Measurements from ENCODE around the gene MSRB1. TPM values are rescaled to one million over a fixed set of nuclear protein-coding genes. Genes with fewer than 3 reads are reported as not detected.

Gene MSRB1
- 32.5 to 43.0 TPM (median 42.2 TPM) in 5 replicates for total RNA-seq (2022; extraction: Qiagen RNA extraction)

GRCh38 chr16:1942810-1943726, at the start of gene MSRB1:
TSS of gene MSRB1 (minus strand) at chr16:1943199. CDS start at chr16:1943156, 43 bp downstream.

DNA sequence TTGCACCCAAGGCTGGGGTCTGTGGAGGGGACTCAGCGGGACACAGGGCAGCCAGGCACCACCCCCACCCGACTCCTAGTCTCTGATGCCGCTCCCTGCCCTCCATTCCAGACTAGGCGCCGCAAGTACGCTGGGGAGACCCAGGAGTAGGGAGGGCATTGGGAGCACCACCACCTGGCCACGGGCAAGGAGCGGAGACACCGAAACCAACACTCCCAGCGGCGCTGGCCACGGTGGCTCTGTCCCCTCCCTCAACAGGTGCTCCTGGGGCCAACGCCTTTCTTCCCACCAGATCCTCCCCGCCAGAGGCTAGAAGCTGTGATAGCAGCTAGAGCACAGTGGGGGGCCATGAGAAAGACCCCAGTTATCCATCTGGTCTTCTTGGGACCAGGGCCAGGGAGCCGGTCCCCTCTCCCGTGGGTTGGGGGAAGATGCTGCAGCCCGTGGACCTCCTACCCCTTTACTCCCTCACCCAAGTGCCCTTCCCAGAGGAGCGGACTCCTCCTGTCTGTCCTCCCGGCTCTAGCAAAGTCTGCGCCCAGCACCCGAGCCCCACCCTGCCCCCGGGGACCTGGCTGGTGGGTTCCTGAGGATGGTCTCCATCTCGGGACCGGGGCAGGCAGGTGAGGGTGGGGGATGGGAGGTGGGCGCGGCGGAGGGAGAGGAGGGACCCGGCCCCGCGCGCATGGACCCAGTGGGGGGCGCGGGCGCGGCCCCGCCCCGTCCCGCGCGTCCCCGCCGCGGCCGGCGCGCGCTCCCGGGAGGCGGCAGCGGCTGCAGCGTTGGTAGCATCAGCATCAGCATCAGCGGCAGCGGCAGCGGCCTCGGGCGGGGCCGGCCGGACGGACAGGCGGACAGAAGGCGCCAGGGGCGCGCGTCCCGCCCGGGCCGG, 46.5 kb upstream of the MSRB1 start, which contains the start of gene SYNGR3:
SYNGR3 (plus strand) TSS at position 762 of the 892 bp plus-strand sequence. CDS start 133 bp downstream, outside the sequence.

DNA sequence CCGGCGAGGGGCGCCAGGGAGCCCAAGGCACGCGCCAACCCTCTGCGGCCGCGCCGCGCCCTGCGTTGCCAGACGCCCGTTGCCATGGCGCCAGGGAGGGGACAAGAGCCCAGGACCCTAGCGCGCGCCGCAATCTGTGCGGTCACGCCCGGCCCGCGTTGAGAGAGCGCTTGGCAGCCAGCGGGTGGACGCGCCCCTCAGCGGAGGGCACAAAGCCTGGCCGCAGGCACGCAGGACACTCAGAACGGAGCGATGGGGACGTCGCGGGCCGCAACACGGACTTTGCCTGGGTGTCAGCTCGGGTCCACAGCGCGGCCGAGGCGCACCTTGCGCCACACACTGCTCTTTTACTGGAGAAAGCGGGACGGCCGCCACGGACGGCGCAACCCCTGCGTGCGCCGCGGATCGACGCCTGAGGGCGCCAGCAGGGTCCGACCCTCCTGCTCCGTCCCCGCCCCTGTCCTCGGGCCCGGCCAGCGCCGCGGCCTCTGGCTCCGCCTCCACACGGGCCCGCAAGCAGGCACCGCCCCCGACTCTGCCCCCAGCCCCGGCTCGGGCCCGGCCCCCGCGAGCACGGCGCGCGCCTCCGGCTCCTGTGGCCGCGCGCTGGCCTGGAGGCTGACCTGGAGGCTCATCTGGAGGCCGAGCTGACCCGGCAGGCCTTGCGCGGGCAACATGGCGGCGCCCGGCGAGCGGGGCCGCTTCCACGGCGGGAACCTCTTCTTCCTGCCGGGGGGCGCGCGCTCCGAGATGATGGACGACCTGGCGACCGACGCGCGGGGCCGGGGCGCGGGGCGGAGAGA, 40.7 kb upstream of the MSRB1 start, which contains the start of gene GFER:
GFER (plus strand) TSS at position 650 of the 803 bp plus-strand sequence; CDS start at position 676, 26 bp downstream.

GRCh38 chr16:1981398-1981836, 38.4 kb upstream of the MSRB1 start, which contains the start of gene NOXO1:
TSS of gene NOXO1 (minus strand) at chr16:1981469. CDS start at chr16:1981179, 290 bp downstream.

GRCh38 chr16:1971796-1972489, 28.9 kb upstream of the MSRB1 start, which contains the start of gene TBL3:
TSS of gene TBL3 (plus strand) at chr16:1972053. CDS start at chr16:1972165, 112 bp downstream.

GRCh38 chr16:1966460-1966859, 23.5 kb upstream of the MSRB1 start, which contains the start of gene RNF151:
TSS of gene RNF151 (plus strand) at chr16:1966856. CDS start at chr16:1966882, 26 bp downstream.

DNA sequence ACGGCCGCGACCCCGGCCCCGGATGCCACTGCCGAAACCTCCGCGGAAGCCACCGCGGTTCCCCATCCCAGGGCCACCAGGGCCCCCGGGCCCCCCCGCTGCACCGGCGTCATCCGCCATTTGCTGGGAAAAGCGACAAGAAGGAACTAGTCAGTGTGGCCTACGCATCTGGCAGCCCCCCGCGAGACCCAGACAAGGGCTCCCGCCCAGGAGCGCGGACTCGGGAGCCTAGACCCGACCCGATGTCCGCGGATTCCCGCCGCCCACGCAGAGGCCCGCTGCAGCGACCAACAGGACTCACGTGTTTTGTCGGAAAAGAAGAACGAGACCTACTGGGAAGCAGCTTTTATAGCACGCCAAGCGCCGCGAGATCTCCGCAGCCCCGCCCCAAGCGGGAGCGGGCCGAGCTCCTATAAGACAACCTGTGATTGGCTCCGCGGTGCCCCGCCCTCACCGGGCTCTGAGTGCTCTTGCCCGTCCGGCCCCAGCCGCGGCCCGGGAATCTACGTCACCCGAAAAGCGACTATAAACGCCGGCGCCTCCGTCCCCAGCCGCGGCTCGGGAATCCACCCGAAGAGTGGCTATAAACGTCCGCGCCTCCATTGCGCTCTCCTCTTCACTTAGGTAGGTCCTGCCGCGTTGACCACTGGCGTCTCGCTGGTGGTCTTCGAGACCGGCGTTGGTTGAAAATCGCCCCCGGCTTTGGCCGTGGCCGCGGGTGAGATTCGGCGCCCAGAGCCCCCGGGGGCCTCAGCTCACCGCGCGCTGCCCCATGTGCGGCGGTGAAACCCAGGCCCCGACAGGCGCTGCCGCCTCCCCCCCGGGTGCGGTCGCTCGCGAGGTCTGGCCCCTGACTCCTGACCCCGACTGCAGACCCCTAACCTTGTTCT, 21.8 kb upstream of the MSRB1 start, which contains the start of gene RPS2:
RPS2 (minus strand) TSS at position 321 of the 890 bp plus-strand sequence; CDS start at position 120, 201 bp downstream.

DNA sequence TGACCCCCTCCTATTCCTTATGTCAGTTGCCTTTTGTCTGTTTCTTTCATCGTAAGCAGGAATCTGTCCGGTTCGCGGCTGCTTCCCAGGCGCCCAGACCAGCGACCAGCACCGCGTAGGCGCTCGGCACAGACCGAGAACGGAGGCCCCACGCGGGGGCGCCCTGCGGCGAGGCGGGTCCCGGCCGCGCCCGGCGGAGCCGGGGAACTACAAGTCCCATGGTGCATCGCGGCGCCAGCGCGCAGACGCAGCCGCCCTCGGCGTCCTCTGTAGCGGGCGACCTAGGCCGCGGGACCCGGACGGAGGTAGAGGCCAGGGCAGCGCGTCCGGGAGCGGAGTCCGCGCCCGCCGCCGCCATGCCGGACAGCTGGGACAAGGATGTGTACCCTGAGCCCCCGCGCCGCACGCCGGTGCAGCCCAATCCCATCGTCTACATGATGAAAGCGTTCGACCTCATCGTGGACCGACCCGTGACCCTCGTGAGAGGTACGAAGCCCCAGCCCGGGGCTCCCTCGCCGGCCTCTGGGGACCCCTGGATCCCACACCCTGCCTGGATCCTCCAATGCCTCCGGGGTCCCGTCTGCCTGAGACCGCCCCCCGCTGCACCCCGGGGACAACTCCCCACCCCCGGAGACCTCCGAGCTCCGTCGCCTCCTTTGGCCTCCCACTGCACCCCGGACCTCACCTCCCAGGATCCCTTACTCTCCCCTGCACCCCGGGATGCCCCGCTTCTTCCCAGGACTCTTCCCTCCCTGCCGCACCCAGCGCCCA, 16.5 kb upstream of the MSRB1 start, which contains the start of gene NDUFB10:
NDUFB10 (plus strand) TSS at position 270 of the 771 bp plus-strand sequence; CDS start at position 357, 87 bp downstream.

DNA sequence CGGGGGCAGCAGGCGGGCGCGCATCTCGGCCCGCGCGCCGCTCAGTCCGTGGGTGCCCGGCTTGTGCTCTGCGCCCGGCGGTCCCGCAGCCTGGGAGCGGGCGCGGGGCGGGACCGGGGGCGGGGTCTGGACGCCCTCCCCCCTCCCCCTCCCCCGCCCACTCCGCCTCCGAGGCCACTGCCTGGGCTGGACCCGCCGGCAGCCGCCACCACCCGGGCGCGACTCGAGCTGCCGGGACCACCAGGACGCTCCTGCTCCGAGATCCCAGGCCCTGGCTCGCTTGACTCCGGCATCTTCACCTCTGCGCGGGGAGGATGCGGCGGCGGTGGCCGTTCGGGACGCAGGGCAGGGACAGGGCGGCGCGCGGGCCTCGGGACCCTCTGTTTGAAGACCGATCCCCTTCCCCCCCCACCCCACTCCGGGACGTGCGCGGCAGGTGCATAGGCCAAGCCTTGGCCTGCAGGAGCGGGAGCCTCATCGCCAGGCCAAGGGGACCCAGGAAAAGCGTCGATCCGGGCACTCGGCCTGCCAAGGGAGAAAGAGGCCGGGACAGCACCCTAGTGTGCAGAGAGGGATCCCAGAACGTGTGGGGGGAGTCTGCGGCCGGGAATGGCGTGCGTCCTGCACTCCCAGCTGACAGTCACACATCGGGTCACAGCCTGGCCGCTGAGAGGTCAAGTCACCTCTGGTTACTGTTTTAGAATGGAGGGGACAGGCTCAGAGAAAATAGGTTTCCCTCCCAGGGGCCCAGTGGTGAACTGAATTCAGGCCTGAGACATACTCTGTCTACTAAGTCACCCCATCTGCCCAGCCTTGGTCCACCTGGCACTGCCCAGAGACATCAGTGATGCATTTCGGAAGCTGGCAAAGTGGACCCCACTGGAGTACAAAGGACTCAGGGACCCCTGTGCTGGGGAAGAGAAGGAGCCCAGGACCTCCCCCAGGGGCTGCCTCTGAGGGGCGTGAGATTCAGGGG, 24.4 kb downstream of the MSRB1 start, which contains the start of gene HS3ST6:
HS3ST6 (minus strand) TSS at position 65 of the 976 bp plus-strand sequence. CDS start 92 bp downstream, outside the sequence.

Other genes starting within 250 kb of the MSRB1 start
- gene MAPK8IP3, start 237.0 kb downstream of the MSRB1 start, total RNA-seq (2022; extraction: Qiagen RNA extraction): 33.2 to 65.4 TPM (median 50.0 TPM) in 5 replicates
- gene NME3, start 171.7 kb downstream of the MSRB1 start, total RNA-seq (2022; extraction: Qiagen RNA extraction): 27.8 to 65.4 TPM (median 62.1 TPM) in 5 replicates
- gene EME2, start 170.4 kb downstream of the MSRB1 start, total RNA-seq (2022; extraction: Qiagen RNA extraction): 5.9 to 12.6 TPM (median 8.3 TPM) in 5 replicates
- 151 to 264 TPM (median 250 TPM) in 5 replicates for gene MRPS34, start 170.1 kb downstream of the MSRB1 start, total RNA-seq (2022; extraction: Qiagen RNA extraction)
- gene SPSB3, start 160.6 kb downstream of the MSRB1 start, total RNA-seq (2022; extraction: Qiagen RNA extraction): 19.3 to 30.3 TPM (median 29.5 TPM) in 5 replicates
- gene NUBP2, start 160.2 kb downstream of the MSRB1 start, total RNA-seq (2022; extraction: Qiagen RNA extraction): 60.7 to 88.7 TPM (median 83.0 TPM) in 5 replicates
- gene IGFALS, start 149.5 kb downstream of the MSRB1 start, total RNA-seq (2022; extraction: Qiagen RNA extraction): 0.03 to 0.18 TPM (median 0.06 TPM) in 4 of 5 replicates, not detected in the other
- gene HAGH, start 116.4 kb downstream of the MSRB1 start, total RNA-seq (2022; extraction: Qiagen RNA extraction): 57.8 to 76.0 TPM (median 74.4 TPM) in 5 replicates
- gene FAHD1, start 116.0 kb downstream of the MSRB1 start, total RNA-seq (2022; extraction: Qiagen RNA extraction): 46.8 to 52.1 TPM (median 49.6 TPM) in 5 replicates
- gene MEIOB, start 71.0 kb downstream of the MSRB1 start, total RNA-seq (2022; extraction: Qiagen RNA extraction): 1.2 to 2.2 TPM (median 1.4 TPM) in 5 replicates
- gene HS3ST6, start 24.8 kb downstream of the MSRB1 start, total RNA-seq (2022; extraction: Qiagen RNA extraction): 1.1 to 2.1 TPM (median 2.0 TPM) in 5 replicates
- gene RPL3L, start 11.5 kb upstream of the MSRB1 start, total RNA-seq (2022; extraction: Qiagen RNA extraction): 0.09 to 0.11 TPM (median 0.10 TPM) in 3 of 5 replicates, not detected in the others
- gene NDUFB10, start 16.3 kb upstream of the MSRB1 start, total RNA-seq (2022; extraction: Qiagen RNA extraction): 247 to 295 TPM (median 252 TPM) in 5 replicates
- 3,695 to 5,624 TPM (median 5,467 TPM) in 5 replicates for gene RPS2, start 21.6 kb upstream of the MSRB1 start, total RNA-seq (2022; extraction: Qiagen RNA extraction)
- gene RNF151, start 23.7 kb upstream of the MSRB1 start, total RNA-seq (2022; extraction: Qiagen RNA extraction): not detected in 5 replicates
- gene TBL3, start 28.9 kb upstream of the MSRB1 start, total RNA-seq (2022; extraction: Qiagen RNA extraction): 31.6 to 41.2 TPM (median 38.0 TPM) in 5 replicates
- 0.08 to 0.31 TPM (median 0.28 TPM) in 5 replicates for gene NOXO1, start 38.3 kb upstream of the MSRB1 start, total RNA-seq (2022; extraction: Qiagen RNA extraction)
- 23.0 to 44.4 TPM (median 40.1 TPM) in 5 replicates for gene GFER, start 41.0 kb upstream of the MSRB1 start, total RNA-seq (2022; extraction: Qiagen RNA extraction)
- gene SYNGR3, start 46.8 kb upstream of the MSRB1 start, total RNA-seq (2022; extraction: Qiagen RNA extraction): 5.0 to 9.3 TPM (median 8.2 TPM) in 5 replicates
- 47.7 to 63.8 TPM (median 61.2 TPM) in 5 replicates for gene ZNF598, start 66.6 kb upstream of the MSRB1 start, total RNA-seq (2022; extraction: Qiagen RNA extraction)
- gene NPW, start 76.6 kb upstream of the MSRB1 start, total RNA-seq (2022; extraction: Qiagen RNA extraction): 0.65 to 1.4 TPM (median 0.88 TPM) in 5 replicates
- 45.2 to 69.1 TPM (median 66.9 TPM) in 5 replicates for gene NHERF2, start 83.7 kb upstream of the MSRB1 start, total RNA-seq (2022; extraction: Qiagen RNA extraction)
- gene NTHL1, start 104.6 kb upstream of the MSRB1 start, total RNA-seq (2022; extraction: Qiagen RNA extraction): 36.2 to 51.1 TPM (median 47.9 TPM) in 5 replicates
- gene TSC2, start 104.8 kb upstream of the MSRB1 start, total RNA-seq (2022; extraction: Qiagen RNA extraction): 32.0 to 40.6 TPM (median 34.1 TPM) in 5 replicates
- 34.4 to 54.4 TPM (median 49.3 TPM) in 5 replicates for gene PKD1, start 192.7 kb upstream of the MSRB1 start, total RNA-seq (2022; extraction: Qiagen RNA extraction)
- gene RAB26, start 205.4 kb upstream of the MSRB1 start, total RNA-seq (2022; extraction: Qiagen RNA extraction): 1.9 to 4.4 TPM (median 3.3 TPM) in 5 replicates
- 39.0 to 55.8 TPM (median 49.7 TPM) in 5 replicates for gene TRAF7, start 212.6 kb upstream of the MSRB1 start, total RNA-seq (2022; extraction: Qiagen RNA extraction)